Measurements from ENCODE around the gene GNB4. TPM values are rescaled to one million over a fixed set of nuclear protein-coding genes. Genes with fewer than 3 reads are reported as not detected.

Gene GNB4
- total RNA-seq, 1 experiment from 2014 or later: 36.7 TPM

- DNase-seq (ENCODE audit: low spot score): no peak
- Mint-ChIP-seq H3K36me3 (no peaks in the 10 kb centered on the region), H3K4me1 (peaks cover 47% of the 10 kb centered on the region), H3K27ac (no peak overlapping the region), H3K4me3 (no peak overlapping the region), H3K9me3 (no peaks in the 10 kb centered on the region), H3K27me3 (ENCODE audit: low read depth) (peaks cover 27% of the 10 kb centered on the region)
- CTCF ChIA-PET: no interaction called here
- TF ChIP-seq FOXP1 (CRISPR knock-in tag; IDR thresholded peaks at IDR 0.05; ENCODE audit: borderline replicate concordance): no peak
- ATAC-seq: no peak
- POLR2A ChIA-PET: no interaction called here
Measured at GRCh38 chr3:179452872-179453271, 1.6 kb upstream of the GNB4 start.

- peaks cover 27% of the 10 kb centered on the region for H3K27me3 Mint-ChIP-seq (ENCODE audit: low read depth)
- ChIA-PET POLR2A (no interaction called here), CTCF (no interaction called here)
Measured at GRCh38 chr3:179452176-179452564, 900 bp upstream of the GNB4 start.

More at GRCh38 chr3:179452176-179452564, 900 bp upstream of the GNB4 start:
- TF ChIP-seq E2F4 (CRISPR knock-in tag; IDR thresholded peaks at IDR 0.05; ENCODE audit: borderline replicate concordance, low read depth) (no peak), PREB (CRISPR knock-in tag; IDR thresholded peaks at IDR 0.05; ENCODE audit: borderline replicate concordance) (no peak), NR2C2 (CRISPR knock-in tag; IDR thresholded peaks at IDR 0.05) (no peak), PRDM15 (CRISPR knock-in tag; IDR thresholded peaks at IDR 0.05) (no peak), ZNF512 (CRISPR knock-in tag; IDR thresholded peaks at IDR 0.05; ENCODE audit: borderline replicate concordance) (no peak), NR3C1 (CRISPR knock-in tag; conservative IDR thresholded peaks at IDR 0.05; ENCODE audit: low read depth) (no peak), EMX1 (CRISPR knock-in tag; IDR thresholded peaks at IDR 0.05) (no peak), ESRRA (CRISPR knock-in tag; IDR thresholded peaks at IDR 0.05; ENCODE audit: borderline replicate concordance) (no peak), GRHL2 (CRISPR knock-in tag; IDR thresholded peaks at IDR 0.05; ENCODE audit: insufficient replicate concordance, severe bottlenecking) (no peak), TEAD1 (CRISPR knock-in tag; IDR thresholded peaks at IDR 0.05) (no peak), ZSCAN18 (CRISPR knock-in tag; IDR thresholded peaks at IDR 0.05) (no peak), RELA (CRISPR knock-in tag; IDR thresholded peaks at IDR 0.05; ENCODE audit: borderline replicate concordance) (no peak), IRF2 (CRISPR knock-in tag; IDR thresholded peaks at IDR 0.05; ENCODE audit: borderline replicate concordance, low read depth) (no peak), SMAD4 (CRISPR knock-in tag; IDR thresholded peaks at IDR 0.05) (no peak), ZMAT4 (CRISPR knock-in tag; IDR thresholded peaks at IDR 0.05) (no peak), ZNF263 (CRISPR knock-in tag; IDR thresholded peaks at IDR 0.05; ENCODE audit: low read depth) (no peak), ETV6 (CRISPR knock-in tag; IDR thresholded peaks at IDR 0.05) (no peak), ZNF671 (CRISPR knock-in tag; IDR thresholded peaks at IDR 0.05) (no peak)
- no peaks in the 10 kb centered on the region for H3K9me3 Mint-ChIP-seq
- H3K27ac Mint-ChIP-seq: peak overlapping the region; percentile 83; the same call in 1 of the 2 replicates
- no peak for ATAC-seq
- peak overlapping the region; percentile 85 for H3K4me3 Mint-ChIP-seq
- H3K36me3 Mint-ChIP-seq: no peaks in the 10 kb centered on the region
- peaks cover 52% of the 10 kb centered on the region for H3K4me1 Mint-ChIP-seq
- no peak for DNase-seq (ENCODE audit: low spot score)
